Measurements from ENCODE around the gene PRPSAP1.
"Not testable (repeated sequence)": the region's sequence is repeated elsewhere in the genome, so short reads cannot be mapped to it uniquely, and the experiment has no call there.

PRPSAP1 gene

DNA sequence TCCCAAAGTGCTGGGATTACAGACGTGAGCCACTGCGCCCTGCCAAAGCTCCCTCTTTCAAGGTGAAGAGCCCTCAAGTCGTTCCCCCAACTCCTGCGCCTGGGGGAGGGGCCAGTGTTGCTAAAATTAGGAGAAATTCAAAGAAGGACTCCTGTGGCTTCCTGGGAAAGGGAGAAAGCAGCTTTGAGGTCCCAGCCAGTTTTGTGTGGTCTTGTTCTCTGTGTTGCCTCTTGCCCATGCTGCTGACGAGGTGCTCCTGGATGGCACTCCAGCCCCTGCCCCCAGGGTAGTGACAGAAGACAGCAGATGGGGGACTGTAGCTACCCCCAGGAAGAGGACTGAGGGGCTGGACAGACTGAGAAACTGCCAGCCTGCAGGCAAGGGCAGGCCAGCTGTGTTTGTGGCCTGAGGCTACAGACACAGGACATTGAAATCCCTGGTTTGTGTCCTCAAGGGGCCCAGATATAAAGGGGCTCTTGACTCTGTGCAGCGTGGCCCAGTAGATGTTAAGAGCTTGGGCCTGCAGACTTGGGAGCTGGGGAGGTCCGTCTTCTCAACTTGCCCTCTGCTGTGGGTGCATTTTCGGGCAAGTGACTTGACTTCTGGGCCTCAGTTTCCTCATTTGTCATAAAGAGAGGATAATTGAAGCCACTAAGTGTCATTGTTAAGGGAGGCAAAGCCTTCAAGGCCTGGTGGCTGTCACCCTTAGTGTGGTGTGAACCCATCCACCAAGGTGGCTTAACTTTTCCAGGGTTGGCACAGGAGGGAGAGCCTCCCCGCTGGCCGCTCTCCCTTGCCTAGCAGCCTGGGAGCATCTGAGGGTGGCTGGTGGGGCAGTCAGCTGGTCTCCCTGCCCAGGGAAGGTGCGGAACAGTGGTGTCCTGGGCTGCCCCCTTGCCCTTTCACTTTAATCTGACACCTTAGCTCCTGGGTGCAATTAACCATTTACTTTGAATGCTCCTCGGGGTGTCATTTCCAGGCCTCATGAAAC is 84.4 kb downstream of the PRPSAP1 start:
- peak; percentile 85 for FAIRE-seq
- no peak for DNase-seq (ENCODE audit: insufficient read length, low spot score)

DNA sequence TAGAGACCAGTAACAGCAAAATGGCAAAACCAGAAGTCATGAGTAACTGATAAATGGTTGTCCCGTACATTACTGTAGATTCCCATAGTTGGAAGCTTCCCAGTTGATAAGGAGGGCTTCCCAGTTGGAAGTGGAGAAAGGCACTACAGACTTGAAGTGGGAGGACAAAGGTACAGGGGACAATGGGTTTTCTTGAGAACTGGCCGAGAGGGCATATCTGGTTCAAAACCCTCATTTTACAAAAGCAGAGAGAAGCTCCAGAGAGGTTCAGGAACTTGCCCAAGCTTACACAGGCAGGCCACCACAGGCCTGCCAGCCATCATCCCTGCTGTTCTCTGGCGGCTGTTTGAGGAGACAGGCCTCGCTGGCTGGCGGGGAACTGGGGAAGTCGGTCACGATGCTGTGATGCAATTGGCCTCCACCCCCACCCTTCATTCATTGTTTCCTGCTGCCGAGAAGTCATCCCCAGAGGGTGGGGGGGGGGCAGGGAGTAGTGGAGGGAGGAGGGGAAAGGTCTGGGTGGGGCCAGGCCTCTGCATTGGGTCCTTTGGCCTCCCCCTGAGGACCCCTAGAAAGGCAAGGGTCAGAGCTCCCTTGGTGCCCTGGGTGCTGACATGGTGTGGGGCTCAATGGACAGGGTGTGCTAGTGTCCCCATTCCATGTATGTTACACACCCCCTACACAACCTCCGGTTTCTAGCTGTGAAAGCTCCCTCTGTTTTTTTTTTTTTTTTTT is 85.5 kb downstream of the PRPSAP1 start:
- DNase-seq (ENCODE audit: insufficient read length, low spot score) (no peak), FAIRE-seq (peak; percentile 89)

DNA sequence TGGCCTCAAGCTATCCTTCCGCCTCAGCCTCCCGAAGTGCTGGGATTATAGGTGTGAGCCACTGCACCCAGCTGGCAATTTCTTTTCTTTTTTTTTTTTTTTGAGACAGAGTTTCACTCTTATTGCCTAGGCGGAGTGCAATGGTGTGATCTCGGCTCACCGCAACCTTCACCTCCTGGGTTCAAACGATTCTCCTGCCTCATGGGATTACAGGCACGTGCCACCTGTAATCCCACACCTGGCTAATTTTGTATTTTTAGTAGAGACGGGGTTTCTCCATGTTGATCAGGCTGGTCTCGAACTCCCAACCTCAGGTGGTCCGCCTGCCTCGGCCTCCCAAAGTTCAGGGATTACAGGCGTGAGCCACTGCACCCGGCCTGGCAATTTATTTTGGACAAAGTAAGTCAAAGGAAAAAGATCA is 86.1 kb downstream of the PRPSAP1 start:
- not testable (repeated sequence) for FAIRE-seq; DNase-seq (ENCODE audit: insufficient read length, low spot score)

DNA sequence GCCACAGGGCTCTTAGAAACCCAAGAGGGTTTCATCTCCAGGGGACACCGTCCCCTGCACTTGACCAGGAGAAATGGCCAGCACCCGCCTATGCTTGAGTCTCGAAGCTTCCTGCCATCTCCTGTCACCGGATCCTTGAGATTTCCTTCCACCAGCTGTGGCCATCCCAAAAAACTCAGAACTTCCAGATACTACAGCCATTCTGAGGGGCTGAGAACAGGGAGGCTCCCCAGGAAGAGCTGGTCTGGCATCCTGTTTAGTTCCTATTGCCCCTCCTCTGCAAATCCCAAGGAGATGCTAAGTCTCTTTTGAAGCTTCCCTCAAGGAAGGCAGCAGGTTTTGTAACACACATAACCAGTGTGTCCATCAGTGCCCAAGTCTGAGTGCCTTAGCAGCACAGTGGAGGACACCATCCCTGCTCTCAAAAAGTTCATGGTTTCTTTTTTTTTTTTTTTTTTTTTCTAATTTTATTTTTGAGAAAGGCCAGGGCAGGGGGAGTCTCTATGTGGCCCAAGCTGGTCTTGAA is 86.6 kb downstream of the PRPSAP1 start:
- FAIRE-seq (peak; percentile 55), DNase-seq (ENCODE audit: insufficient read length, low spot score) (no peak)

DNA sequence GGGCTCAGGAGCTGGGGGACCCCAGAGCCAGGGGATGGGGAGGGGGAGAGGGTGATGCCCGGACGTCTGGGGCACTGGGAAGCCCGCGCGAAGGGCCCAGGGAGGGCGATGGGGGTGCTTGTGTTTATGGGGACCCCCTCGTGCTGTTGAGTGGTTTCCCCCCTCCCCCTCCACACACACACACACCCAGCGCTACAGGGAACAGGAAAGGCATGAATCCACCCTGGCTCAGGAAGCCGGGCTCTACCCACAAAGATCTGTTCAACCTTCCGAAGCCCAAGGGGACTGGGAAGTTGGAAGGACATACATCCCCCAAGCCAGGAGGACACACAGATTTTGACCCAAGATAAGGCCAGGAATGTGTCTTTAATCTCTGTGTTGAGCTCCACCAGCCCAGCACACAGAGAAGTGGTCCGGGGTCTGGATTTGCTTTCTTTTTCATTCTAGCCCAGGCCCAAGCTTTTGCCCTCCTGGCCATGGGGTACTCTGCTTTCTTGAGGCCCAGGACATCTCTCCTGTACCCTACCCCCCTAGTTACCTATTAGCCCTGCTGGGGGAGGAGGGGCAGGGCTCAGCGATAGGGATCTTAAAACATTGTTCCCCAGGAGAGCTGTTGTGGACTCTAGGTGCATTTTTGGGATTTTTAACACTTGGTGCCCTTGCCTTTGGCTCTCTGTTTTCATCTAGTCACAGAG is 87.3 kb downstream of the PRPSAP1 start:
- FAIRE-seq, result peak; percentile 68

DNA sequence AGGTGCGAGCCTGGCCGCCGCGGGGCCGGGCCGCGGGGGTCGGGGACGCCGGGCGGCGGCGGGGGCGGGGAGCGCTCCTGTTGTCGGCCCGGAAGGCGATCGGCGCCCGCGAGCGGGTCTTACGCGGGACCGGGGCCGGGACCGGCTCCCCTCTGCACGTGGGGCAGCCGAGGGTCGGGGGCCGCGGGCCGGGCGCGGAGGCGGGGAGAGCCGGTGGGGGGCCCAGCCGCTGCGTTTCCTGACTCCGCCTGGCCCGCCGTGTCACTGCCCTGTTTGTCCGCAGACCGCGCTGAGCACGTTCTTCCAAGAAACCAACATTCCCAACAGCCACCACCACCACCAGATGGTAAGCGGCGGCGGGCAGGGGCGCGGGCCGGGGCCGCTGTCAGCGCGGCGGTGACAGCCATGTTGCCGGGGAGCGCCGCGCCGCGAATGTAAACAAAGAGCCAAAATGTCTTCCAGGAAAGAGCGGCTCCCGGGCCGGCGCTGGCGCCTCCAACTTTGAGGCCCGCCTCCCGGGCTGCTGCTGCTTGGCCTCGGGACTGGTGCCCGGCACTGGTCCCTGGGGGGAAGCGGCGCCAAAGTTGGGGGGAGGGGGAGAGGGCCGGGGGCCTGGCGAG is 88.0 kb downstream of the PRPSAP1 start:
- no peak for FAIRE-seq
- DNase-seq (ENCODE audit: insufficient read length, low spot score), result no peak

More for the DNA sequence above, 87.3 kb downstream of the PRPSAP1 start:
- no peak for DNase-seq (ENCODE audit: insufficient read length, low spot score)

DNA sequence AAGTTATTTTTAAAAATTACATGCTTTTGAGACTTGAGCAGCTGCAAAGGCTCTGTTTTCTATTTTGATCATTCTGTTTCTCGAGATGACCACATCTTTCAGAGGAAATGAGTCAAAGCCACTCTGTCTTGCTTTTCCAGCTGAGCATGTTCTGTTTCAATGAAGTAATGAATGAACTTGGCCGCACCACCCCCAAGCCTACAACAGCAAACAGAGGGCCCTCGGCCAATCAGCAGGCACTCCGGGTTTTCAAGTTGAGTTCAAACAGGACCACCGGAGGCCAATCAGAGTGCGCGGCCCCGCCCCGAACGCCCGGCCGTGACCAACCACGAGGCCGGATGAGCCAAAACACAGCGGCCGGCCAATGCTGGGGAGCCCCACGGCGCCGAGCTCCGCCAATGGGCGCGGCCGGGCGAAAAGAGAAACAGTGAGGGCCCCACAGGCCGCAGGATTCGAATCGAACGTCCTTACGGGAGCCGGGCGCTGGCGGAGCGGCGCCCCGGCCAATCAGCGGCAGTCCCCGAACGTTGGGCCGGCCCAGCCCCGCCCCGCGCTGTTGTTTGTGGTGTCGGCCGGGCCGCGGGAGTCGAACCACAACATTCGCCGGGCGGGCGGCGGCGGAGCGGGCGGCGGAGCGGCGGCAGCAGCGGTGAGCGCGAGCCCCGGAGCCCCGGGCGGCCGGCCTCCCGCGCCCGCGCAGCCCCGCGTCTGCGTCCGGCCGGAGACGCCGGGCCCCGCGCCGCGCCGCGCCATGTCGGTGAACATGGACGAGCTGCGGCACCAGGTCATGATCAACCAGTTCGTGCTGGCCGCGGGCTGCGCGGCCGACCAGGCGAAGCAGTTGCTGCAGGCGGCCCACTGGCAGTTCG is 88.7 kb downstream of the PRPSAP1 start, which contains the start of gene UBALD2:
Gene UBALD2, plus strand, starts transcription at position 594 of the 869 bp plus-strand sequence. Its CDS starts 158 bp downstream, at position 752.
- DNase-seq (ENCODE audit: insufficient read length, low spot score) (peak; percentile 92), FAIRE-seq (peak; percentile 91)

DNA sequence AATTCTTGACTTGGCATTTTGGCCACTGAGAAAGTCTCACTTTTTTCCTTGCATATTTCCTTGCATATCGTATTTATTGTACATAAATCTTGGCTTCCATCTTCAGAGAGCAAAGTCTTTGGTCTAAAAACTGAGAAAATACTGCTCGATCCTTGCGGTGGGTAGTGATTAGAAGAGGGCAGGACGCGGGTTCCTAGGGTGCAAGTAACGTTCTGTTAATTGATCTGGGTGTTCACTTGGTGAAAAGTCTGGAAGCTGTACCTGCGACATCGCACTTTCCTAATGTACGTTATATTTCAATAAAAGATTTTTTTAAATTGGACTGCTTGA is 89.3 kb downstream of the PRPSAP1 start:
- FAIRE-seq (no peak), DNase-seq (ENCODE audit: insufficient read length, low spot score) (no peak)

DNA sequence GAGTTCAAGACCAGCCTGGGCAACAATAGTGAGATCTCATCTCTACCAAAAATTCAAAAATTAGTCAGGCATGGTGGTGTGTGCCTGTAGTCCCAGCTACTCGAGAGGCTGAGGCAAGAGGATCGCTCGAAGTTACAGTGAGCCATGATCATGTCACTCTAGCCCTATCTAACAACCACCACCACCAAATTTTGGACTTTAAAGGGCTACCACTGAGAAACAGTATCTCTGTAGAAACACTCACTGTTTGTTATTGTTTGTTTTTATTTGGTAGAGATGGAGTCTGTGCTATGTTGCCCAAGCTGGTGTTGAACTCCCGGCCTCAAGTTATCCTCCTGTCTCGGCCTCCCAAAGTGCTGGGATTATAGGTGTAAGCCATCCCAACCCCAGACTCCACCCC is 89.8 kb downstream of the PRPSAP1 start:
- FAIRE-seq (no peak), DNase-seq (ENCODE audit: insufficient read length, low spot score) (no peak)

DNA sequence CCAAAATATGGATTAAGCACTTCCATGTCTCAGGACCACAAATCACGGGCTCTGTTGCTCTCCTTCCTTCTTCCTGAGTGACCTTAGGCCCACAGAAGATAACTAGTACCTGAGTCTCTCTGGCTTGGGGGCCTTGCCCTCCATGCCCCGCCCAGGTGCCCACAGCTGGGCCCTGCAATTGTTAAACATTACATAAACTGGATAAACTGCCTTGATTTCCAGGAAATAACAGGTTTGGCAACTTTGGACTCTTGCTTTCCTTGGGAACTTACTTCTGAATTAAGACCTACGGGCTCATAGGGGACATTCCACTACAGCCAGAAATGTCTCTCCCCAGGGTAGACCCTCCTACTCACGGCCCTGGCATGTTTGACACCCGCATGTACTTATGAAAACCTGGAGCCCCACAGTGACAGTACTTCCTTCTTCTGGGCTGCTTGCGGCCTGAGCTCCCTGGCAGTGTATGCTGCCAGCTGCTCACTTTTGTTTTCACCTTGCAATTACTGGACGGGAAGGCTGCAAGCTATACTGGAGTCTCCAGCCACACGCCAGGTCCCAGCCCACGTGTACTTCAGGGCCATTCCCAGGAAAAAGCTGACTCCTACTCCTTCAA is 90.9 kb downstream of the PRPSAP1 start:
- peak; percentile 93 for FAIRE-seq
- no peak for DNase-seq (ENCODE audit: insufficient read length, low spot score)

DNA sequence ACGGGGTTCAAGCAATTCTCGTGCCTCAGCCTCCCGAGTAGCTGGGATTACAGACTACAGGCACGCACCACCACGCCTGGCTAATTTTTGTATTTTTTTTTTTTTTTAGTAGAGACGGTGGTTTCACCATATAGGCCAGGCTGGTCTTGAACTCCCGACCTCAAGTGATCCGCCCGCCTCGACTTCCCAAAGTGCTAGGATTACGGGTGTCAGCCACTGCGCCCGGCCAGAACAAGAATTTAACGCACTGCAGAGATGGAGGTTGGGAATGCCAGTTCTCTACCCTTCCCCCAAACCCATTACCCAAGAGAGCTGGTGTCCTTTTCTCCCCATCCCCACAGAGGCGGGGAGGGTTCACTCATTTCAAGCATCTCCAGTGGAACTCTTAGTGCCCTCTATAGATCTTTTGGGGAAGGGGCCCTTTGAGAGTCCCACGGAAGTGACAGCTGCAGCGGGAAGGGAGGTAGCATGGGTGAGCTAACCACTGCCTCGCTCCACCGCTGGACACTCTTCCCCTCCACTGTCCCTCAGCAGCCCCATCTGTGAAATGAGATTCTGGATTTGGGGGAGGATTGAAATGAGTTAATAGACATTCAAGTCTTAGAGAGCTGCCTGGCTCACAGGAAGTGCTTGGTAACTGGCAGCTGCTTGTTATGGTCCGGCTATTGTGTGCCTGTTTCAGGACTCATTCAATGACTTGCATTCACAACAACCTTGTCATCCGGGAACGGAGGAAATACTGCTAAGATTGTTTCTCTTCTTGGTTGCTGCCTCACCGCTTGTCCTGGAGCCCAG is 92.1 kb downstream of the PRPSAP1 start:
- no peak for DNase-seq (ENCODE audit: insufficient read length, low spot score)

DNA sequence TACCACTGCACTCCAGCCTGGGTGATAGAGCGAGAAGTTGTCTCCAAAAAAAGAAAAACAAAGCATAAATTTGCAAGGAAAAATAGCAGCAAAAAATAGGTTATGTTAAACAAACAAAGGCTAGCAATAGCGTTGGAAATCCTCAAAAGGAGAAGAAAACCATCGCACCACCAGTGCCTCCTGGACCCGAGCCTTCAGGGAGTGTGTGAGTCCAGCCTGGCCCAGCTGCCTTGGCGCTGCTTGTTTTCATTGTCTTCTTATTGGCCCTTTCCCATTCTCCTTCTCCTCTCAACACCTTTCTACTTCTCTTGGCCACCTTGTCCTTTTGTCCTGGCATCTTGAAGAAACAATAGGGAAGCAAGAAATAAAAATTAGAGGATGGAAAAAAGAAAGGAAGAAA is 93.0 kb downstream of the PRPSAP1 start:
- DNase-seq (ENCODE audit: insufficient read length, low spot score) (no peak), FAIRE-seq (peak; percentile 35)

More for the DNA sequence above, 92.1 kb downstream of the PRPSAP1 start:
- FAIRE-seq, result peak; percentile 97

DNA sequence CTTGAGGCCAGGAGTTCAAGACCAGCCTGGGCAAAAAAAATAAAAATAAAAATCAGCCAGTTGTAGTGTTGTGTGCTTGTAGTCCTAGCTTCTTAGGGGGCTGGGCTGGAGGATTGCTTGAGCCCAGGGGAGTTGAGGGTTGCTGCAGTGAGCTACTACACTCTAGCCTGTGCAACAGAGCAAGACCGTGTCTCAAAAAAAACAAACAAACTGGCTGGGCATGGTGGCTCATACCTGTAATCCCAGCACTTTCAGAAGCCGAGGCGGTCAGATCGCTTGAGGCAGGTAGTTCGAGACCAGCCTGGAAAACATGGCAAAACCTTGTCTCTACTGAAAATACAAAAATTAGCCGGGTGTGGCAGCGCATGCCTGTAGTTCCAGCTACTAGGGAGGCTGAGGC is 93.5 kb downstream of the PRPSAP1 start:
- peak; percentile 77 for FAIRE-seq
- DNase-seq (ENCODE audit: insufficient read length, low spot score), result no peak
